SHP77 treated with DMSO at 0.1 percent for 48 hours (cell line): Measurements from ENCODE around the gene ANKRD11.

Experiments
- DNase-seq: peaks from one replicate; lab custom pipeline; 2025; lab: John Stamatoyannopoulos, UW

The ANKRD11 gene

DNA sequence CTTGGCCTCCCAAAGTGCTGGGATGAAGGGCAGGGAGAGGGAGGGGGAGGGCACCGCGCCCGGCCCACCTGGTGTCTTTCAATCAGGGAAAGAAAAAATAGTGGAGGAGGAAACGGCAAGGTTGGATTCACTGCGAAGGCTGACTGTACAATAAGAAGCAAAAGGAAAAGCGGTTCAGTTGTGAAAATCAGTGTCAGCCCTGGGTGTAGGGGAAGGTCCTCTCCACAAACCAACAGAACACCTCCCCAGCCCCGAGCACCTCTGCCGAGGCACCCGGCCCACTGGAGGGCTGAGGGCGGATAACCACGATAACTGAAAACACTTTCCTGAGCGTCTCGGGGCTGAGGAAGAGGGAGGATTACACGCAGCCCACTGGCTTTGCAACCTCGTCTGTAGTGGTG, 16.4 kb upstream of the ANKRD11 start:
- DNase-seq = no peak

DNA sequence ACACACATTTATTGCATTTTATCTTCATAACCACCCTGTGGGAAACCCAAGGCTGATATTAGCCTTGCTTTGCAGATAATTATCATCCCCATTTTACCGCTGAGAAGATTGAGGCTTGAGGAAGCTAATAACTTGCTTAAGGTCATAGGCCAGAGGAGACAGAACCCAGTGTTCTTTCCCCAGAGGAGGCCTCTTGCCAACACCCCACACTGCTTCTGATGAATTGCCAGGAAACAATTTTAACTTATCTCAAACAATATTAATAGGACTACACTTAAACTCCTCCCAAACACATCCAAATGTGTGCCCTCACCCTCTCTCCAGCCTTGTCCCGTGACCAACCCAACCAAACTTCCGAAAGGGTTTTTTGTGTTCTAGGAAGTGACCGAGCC, 15.7 kb upstream of the ANKRD11 start:
- no peak for DNase-seq

DNA sequence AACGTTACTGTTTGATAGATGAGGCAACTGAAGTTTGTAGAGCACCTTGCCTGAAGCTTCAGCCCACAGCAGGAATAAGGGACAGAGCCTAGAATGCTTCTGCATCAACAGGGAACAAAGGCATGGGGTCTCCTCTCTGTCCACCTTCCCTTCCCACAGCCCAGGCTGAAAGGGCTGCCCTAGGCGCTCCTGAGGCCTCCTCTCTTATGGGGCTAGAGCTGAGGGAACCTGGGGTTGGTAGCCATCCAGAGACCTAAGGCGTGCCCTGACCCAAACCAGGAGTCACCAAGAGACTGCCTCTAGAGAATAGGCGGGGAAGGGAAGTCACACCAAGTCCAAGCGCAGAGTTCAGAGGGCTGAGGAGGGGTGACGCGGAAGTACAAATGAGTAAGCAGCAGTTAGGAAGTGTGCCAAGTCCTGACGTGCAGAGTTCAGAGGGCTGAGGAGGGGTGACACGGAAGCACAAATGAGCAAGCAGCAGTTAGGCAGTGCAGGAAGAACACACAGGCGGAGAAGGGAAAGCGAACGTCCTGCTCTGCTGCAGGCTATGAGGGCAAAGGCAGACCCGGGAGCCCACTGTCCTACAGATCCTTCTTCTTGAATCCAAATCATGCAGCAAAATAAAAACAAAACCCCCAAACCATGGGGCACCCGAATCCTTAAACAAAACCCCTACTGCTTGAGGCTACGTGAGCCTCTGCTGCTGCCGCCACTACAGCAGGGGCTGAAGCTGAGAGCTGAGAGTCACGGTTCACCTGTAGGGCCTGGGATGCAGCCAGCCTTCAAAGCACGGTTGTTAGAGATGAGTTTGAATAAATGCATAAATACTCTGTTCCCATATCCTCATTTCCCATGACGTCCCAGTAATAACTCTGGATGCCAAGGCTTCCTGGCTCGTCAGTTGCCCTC, 15.1 kb upstream of the ANKRD11 start:
- peak; percentile 84 for DNase-seq

DNA sequence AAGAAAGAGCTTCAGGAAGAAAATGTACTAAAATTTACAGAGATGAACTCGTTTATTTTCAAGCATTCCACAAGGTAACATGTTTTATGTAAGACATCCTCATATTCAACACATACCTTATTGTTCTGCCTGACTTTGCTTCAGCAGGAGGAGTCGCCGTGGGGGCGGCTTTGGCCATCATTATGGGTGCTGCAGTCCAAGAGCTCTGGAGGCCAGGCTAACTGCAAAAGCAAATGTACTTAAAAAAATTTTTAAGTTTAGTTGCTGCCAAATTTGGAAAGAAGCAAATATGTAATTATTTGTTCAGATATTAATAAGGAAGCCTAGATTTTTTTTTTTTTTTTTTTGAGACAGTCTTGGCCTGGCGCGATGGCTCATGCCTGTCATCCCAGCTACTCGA, 13.7 kb upstream of the ANKRD11 start:
- DNase-seq = no peak

DNA sequence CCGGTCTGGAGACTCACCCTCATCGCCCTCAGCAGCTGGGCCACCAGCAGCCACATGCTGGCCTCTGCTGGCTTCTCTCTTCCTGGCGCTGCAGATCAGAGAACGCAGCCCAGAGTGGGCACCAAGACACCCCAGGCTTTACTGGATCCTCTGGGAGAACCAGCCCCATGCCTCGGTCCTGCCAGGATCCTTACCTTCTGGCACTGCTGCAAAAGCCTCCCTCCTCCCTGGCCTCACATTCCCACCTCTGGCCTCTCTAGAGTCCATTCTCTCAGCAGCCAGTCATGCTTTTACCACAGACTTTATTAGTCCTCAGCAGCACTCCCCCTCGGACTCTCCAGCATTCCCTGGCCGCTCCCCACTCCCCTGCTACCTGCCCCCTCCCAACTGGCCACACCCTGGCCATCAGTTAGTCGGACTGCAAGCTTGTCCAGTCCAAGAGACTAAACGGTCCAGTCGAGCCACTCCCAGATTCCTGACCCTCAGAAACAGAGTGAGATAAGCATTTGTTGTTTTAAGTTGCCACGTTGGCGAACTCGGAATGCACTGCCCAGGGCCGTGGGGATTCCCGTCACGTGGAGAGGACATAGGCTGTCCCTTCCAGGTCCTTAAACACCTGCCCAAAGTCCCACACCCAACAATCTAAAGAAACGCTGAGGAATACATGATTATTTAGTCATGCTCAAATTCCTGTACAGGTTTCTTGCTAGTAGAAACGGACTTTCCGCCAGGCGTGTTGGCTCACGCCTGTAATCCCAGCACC, 11.9 kb upstream of the ANKRD11 start:
- DNase-seq = no peak

DNA sequence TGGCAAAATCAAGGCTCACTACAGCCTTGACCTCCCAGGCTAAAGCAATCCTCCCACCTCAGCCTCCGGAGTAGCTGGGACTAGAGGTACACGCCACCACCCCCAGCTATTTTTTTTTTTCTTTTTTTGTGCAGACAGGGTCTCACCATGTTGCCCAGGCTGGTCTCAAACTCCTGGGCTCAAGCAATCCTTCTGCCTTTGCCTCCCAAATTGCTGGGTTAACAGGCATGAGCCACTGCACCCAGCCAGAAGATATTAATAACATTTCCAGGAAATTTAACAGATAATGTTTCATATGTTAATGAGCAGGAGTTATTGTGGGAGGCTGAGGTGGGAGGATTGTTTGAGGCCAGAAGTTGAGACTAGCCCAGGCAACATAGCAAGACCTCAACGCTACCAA, 9.4 kb upstream of the ANKRD11 start:
- DNase-seq = no peak

DNA sequence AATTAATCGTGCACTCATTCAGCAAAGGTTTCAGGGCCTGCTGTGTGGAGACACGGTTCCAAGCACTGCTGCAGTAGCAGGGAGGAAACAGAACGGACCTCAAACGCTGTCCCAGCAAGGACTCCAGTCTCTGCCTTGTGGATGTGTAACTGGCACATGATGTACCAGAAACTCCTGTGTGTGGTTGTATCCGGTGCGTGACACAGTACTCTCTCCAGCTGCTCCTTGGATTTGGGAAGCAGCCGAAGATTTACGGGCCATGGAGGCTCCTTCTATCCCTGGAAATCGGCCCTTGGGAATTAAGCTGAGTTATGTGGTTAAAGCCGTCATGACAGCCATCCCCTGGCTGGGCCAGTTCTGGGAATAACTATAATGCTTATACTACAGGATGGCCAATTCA, 8.5 kb upstream of the ANKRD11 start:
- DNase-seq = no peak

DNA sequence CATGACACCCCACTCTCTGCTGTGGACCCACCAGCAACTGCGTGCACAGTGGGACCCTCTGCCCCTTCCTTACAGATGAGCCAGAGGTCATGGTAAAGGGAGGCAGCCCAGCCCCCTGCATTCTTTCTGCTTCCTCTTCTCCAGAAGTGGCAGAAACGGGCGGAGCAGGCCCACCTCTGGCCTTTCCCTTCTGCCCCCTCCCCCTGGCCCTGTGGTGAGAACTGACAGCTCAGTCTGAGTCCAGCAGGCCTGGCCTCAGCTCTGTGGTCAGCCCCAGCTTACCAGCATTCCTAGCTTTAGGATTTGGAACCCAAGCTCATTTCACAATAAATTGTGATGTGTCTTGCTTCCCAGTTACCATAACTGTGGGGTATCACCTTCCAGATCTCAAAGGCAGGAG, 4.8 kb upstream of the ANKRD11 start:
- DNase-seq = no peak

DNA sequence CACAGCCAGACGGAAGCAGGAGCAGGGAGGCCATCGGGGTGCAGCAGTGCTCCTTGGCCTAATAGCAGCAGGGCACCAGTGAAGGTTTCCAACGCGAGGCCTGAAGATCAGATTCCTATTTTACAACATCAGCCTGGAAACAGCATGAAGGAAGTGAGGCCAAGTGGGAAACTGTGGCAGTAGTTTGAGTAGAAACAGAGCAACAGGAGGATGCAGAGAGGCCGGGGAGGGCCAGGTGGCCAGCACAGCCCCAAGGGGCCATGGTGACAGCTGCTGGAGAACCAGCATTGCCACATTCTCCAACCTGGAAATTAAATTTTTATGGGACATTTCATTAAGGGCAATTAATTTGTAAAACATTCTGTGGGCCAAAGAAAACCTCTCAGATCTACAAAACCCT, 3.4 kb upstream of the ANKRD11 start:
- no peak for DNase-seq

DNA sequence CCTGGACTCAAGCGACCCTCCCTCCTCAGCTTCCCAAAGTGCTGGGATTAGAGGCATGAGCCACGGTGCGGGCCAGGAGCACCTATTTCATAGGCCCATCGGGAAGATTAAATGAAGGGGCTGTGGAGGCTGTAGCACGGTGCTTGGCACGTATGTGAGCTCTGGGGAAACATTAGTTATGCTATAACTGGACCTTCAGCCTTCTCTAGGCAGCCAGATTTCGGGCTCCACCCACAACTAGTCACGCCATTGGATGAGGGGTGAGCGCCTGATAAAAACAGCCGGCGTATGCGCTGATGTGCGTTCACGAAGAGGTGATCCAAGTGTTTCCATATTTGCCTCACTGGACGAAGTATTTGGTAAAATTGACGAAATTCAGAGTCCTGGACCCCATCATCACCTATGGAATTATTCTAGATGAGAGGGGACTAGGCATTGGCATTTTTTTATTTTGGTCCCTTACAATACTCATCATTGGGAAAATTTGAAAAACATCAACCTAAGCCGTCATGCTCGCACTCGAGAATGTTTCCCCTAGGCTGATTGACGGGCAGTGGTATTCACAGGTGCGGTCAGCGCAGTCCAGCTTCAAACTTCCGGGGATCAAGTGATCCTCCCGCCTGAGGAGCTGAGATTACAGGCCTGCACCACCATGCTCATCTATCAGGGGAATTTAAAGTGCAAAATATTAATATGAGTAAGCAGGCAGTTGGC, 1.8 kb upstream of the ANKRD11 start:
- no peak for DNase-seq

DNA sequence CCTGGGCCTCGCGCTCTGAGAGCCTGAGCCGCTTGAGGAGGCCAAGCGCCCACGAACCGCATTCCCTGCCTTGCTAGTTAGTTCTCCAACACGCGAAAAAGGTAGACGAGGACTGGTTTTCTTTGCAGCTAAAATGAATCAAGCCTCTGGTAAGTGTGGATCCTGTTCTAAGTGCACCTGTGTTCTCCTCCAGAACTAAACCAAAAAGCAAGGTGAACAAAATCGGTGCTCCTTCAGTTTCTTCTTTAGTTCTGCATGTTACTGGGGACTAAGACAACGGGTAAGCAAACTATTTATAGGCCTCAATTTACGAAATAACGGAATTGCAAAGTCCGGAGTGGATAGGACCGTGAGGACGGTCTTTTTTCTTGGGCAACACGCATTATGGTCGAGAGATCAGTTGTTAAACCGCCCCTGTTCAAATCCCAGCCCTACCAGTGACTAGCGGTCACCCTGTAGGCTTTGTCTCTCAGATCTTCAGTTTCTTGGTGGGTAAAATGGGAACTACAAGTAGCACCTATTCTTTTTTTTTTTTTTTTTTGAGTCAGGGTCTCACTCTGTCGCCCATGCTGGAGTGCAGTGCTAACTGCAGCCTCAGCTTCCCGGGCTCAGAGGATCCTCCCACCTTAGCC, 993 bp upstream of the ANKRD11 start:
- DNase-seq = no peak

DNA sequence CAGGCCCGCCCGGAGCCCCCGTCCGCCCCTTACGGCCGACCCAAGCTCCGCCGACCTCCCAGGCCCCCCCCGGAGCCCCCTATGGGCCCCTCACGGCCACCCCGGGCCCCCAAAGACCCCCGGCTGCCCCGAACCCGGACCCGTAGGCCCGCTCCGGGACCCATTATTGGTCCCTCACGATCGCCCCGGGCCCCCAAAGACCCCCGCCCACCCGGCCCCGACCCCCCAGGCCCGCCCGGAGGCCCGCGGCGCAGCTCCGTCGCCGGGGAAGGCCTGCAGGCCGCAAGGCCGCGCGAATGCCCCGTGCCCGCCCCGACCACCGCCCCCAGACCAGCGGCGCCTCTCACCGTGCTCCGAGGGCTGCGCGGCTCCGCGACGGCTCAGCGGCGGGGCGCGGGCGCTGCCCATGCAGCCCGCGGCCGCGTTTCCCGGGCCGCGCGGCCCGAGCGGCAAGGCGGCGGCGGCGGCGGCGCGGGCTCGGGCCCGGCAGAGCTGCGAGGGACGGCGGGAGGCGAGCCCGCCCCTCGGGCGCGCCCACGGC, 393 bp downstream of the ANKRD11 start:
- no peak for DNase-seq

DNA sequence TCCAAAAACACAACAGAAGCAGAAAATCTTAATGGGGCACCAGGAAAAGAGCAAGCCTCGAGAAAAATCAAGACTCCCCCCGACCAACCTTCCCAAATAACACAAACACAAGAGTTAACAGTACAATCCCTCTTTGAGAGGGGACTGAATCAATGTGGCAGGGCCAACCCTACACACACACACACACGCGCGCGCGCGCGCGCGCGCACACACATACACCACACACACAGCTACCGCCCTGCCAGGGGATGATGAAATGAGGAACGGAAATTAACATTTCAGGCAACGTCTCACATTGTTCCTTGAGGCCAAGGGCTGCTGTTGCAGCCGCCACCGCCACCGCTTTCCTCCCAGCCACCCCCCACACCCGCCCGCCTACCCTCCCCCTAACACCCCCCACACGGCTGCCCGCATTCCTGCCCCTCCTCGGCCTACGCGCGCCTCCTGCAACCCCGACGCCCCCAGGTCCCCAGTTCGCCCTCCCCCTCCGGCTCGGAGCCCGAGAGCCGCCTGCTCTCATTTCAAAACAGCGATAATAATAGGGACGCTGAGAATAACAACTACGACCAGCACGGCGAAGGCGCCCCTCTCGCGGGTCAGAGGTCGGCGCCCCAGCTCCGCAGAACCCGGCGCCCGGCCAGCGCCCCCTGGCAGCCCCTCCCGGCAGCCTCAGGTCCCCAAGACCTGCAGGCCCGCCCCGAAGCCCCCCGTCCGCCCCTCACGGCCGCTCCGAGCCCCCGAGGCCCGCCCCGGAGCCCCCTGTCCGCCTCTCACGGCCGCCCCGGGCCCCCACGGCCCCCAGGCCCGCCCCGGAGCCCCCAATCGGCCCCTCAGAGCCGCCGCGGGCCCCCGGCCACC, 1.1 kb downstream of the ANKRD11 start:
- DNase-seq = peak; percentile 51

DNA sequence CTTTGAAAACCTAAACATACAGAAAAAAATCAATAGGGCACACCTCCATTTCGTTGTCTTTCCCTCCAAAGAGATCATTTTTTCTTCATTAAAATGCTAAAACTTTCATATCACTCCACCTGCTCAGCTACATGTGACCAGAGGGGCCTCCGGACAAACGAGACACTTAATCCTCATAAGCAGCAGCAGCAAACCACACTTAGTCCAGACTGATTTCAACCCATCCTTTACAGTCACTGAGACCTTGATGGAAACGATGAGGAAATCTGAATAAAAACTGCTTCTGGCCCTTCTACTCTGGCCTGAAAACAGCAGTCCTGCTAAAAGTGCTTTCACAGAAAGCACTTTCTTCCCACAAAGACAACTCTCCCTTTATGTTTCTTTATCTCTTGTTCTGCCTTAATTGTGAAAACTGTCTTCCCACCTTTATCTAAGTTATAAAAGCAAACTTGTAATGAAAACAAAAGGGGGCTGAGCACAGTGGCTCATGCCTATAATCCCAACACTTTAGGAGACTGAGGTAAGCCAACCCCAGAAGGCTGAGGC, 4.6 kb downstream of the ANKRD11 start:
- no peak for DNase-seq

DNA sequence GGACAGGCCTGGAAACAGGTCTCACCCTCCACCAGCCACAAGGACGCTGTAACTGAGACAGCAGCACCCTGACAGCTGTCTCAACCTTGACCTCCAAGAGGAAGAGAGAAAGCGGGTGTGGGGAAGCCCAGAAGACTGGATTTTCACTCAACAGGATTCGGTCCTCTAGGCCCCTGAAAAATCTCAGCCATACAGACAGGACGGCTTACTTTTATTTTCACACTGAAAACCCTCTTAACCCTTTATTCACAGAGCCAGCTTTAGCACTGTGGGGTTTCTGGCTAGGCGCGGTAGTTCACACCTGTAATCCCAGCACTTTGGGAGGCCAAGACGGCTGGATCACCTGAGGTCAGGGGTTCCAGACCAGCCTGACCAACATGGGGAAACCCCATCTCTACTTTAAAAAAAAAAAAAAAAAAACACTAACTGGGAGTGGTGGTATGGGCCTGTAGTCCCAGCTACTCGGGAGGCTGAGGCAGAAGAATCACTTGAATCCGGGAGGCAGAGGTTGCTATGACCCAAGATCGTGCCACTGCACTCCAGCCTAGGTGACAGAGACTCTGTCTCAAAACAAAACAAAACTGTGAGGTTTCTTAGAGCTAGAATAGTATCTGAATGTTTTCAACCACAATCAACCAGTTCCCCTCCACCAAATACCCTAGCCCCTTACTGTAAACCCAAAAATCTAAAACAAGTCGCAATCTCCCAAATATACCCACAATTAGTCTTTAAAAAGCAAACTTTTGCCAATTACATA, 5.3 kb downstream of the ANKRD11 start:
- no peak for DNase-seq

DNA sequence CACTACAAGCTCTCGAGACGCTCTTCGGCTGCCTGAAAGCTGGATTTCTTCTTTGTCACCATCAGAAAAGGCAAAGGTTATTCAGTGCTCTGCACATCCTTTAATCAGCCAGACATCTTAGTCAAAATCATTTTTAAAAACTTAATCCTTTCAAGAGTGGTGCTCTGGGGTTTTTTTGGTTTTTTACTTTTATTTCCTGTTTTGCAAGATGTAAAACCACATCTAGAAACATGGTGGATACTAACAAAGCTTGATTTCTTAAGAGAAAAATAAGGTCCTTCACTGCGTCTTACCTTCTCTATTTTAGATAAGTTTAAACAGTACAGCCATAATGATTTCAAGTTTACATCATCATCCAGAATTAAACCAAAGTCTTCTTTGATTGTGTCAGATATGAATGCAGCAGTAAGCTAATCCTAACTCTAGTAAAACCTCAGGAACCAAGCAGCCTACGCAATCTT, 6.3 kb downstream of the ANKRD11 start:
- DNase-seq = no peak

DNA sequence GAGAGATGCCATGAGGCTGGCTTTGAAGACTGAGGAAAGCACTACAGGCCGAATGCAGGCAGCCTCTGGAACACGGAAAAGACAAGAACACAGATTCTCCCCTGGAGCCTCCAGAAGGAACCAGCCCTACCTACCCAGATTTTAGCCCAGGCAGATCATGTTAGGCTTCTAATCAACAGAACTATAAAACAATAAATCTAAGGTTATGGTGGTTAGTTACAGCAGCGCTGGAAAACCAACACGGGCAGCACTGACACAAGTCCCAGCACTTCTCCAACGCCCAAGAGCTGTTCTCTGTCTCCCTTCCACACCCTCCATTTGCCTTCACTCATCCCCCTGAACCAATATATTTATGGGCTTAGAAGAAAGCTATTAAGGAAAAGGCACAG, 7.5 kb downstream of the ANKRD11 start:
- no peak for DNase-seq

DNA sequence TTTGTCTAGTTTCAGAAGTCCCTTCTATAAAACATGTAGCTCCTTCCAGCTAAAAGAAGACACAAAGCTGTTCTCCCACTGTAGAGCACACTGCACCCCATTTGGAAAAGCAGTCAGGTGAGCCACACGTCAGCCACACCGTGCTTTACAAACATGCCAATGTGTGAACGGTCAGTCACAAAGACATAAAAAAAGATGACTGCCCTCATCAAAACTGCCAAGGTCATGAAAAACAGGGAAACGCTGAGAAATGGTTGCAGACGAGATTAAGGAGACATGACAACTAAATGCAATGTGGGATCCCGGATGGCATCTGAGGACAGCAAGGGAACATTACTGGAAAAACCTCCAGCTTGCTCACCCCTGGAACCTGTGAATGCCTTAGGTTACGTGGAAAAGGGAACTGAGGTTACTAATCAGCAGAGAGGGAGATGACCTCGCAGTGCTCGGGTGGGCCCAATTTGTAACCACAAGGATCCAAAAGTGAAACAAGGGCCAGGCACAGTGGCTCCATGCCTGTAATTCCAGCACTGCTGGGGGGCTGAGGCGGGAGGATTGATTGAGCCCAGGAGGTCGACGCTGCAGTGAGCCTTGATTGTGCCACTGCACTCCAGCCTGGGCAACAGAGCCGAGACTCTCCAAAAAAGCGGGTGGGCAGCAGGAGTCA, 8.1 kb downstream of the ANKRD11 start:
- DNase-seq = no peak

DNA sequence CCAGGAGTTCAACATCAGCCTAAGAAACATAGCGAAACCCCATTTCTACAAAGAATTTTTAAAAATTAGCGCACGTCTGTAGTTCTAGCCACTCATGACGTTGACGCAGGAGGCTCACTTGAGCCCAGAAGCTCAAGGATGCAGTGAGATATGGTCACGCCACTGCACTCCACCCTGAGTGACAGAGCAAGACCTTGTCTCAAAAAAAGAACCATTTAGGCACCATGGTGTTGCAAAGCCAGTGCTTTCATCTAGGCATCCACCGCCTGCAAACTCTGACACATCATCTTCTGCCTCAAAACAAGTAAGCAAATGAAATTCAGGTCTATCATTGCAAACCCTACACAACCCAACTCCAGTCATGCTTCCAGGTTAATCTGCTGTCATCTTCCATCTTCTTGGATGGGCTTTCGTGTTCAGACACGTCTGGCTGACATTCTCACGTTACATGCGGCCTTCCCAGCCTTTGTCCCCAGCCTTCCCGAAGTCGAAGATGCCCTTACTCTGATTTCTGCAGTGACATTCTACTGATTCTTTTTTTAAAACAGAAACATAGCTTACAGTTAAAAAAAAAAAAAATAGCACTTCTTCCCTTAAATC, 8.9 kb downstream of the ANKRD11 start:
- no peak for DNase-seq
